Natural killer cell (primary cell): Measurements from ENCODE around the gene GLT1D1. TPM values are rescaled to one million over a fixed set of nuclear protein-coding genes. Genes with fewer than 3 reads are reported as not detected.

Source experiments
- ATAC-seq, 3 donors: fragments of 150-1000 bp in 2 of 3; fragments of 200-7000 bp in 1 of 3; cut with Tn5 transposase; 1 replicate in 1 of 3; 2 replicates in 2 of 3; pipeline ENCODE4 v1.10.0; 2021; ENCODE audit warnings: mild to moderate bottlenecking in 2 of 3, moderate library complexity in 2 of 3
- DNase-seq, 2 donors: peaks; one replicate each; pipeline versions ENCODE4 v3.0.0 to v3.0.0-alpha.2; 2013 to 2021; ENCODE audit warnings: mixed read lengths in 1 of 2
- H3K27ac ChIP-seq: one replicate; pipeline ENCODE4 v1.5.1; 2013; ENCODE audit warnings: mild to moderate bottlenecking, low read length
- H3K27me3 ChIP-seq: one replicate; pipeline ENCODE4 v1.6.1; 2013; ENCODE audit warnings: low read length; ENCODE audit not compliant: control insufficient read depth, insufficient read depth
- H3K36me3 ChIP-seq: one replicate; pipeline ENCODE4 v1.6.1; 2013; ENCODE audit warnings: low read length; ENCODE audit not compliant: control insufficient read depth, insufficient read depth
- H3K4me1 ChIP-seq: one replicate; pipeline ENCODE4 v1.6.1; 2013; ENCODE audit warnings: low read length; ENCODE audit not compliant: control insufficient read depth, insufficient read depth
- H3K4me3 ChIP-seq: one replicate; pipeline ENCODE4 v1.5.1; 2013; ENCODE audit warnings: low read length
- H3K9me3 ChIP-seq: one replicate; pipeline ENCODE4 v1.6.1; 2013; ENCODE audit warnings: low read length; ENCODE audit not compliant: control insufficient read depth, insufficient read depth
- H3K27ac Mint-ChIP-seq, 2 donors: one replicate each; pipeline ENCODE4 v1.8.0; 2022; ENCODE audit warnings: mild to moderate bottlenecking in 2 of 2, mixed read lengths in 2 of 2, moderate library complexity in 1 of 2
- H3K27me3 Mint-ChIP-seq, 2 donors: one replicate each; pipeline ENCODE4 v1.8.0; 2022; ENCODE audit warnings: low read depth in 2 of 2, mixed read lengths in 2 of 2
- H3K36me3 Mint-ChIP-seq: one replicate; pipeline ENCODE4 v1.8.0; 2022; ENCODE audit warnings: mixed read lengths
- H3K4me1 Mint-ChIP-seq, 2 donors: one replicate each; pipeline ENCODE4 v1.8.0; 2022; ENCODE audit warnings: mixed read lengths in 2 of 2
- H3K4me3 Mint-ChIP-seq: one replicate; pipeline ENCODE4 v1.8.0; 2022; ENCODE audit warnings: mild to moderate bottlenecking, moderate library complexity, mixed read lengths
- H3K9me3 Mint-ChIP-seq, 2 donors: one replicate each; pipeline ENCODE4 v1.8.0; 2022; ENCODE audit warnings: mixed read lengths in 2 of 2
- WGBS: methylation state at CpG from one replicate; pipeline ENCODE4 v1.1.7; 2013; ENCODE audit warnings: missing lambda C conversion rate; ENCODE audit not compliant: insufficient coverage; 5-methylcytosine and 5-hydroxymethylcytosine counted together
- intact Hi-C: fragments of 100-400 bp; cut with micrococcal nuclease; formaldehyde crosslinking; loops from one replicate; pipeline ENCODE4 v1.14.2; 2022
- total RNA-seq, 4 donors: library from RNA; stranded (reverse); fragments of 120-200 nt in 1 of 4; gene quantifications; one replicate each; pipeline versions ENCODE4 v1.2.3 to v1.2.4, GENCODE V29; 2013 to 2022
- TF ChIP-seq, protein P1 (sequence below): fragments of 200-600 bp; IDR thresholded peaks from one replicate; pipeline ENCODE4 v1.8.0; 2022; ENCODE audit warnings: antibody characterized with exemption

GLT1D1 gene
- total RNA-seq, 3 donors from 2014 or later (not counting 1 experiment from before 2014, with no cell fraction given) = 0.33 to 3.2 (median 2.6) TPM

DNA sequence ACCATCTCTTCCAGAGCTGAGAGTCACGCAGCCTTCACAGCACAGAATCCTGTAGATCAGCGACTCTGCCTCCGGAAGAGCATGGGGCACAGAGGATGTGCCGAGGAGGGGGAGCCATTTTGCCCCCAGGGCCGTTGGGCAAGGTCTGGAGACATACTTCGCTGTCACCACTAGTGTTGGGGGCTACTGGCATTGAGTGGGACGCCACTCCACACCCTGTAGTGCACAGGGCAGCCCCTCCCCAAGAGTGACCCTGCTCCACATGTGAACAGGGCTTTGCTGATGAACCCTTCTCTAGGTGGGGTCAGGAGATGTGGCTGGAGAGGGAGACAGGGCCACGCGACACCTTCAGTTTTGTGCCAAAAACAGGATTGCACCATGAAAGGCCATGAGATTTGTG, 6.0 kb downstream of the GLT1D1 start:
- H3K27ac Mint-ChIP-seq = no peak overlapping the region
- H3K9me3 Mint-ChIP-seq = no peaks in the 10 kb centered on the region
- no peak overlapping the region for H3K4me3 Mint-ChIP-seq
- Histone ChIP-seq H3K36me3 (no peaks in the 10 kb centered on the region), H3K4me1 (no peaks in the 10 kb centered on the region), H3K27ac (no peak overlapping the region), H3K4me3 (no peak overlapping the region), H3K9me3 (no peaks in the 10 kb centered on the region), H3K27me3 (peaks cover 4% of the 10 kb centered on the region)
- H3K4me1 Mint-ChIP-seq = peaks cover 0 to 8% of the 10 kb centered on the region in 2 donors
- DNase-seq = no peak
- intact Hi-C loops = no loop called here
- H3K27me3 Mint-ChIP-seq = peaks cover 16 to 23% of the 10 kb centered on the region in 2 donors
- WGBS = 94% methylated on average over 9 of the region's 9 CpGs
- H3K36me3 Mint-ChIP-seq = no peaks in the 10 kb centered on the region
- TF ChIP-seq, protein P1, sequence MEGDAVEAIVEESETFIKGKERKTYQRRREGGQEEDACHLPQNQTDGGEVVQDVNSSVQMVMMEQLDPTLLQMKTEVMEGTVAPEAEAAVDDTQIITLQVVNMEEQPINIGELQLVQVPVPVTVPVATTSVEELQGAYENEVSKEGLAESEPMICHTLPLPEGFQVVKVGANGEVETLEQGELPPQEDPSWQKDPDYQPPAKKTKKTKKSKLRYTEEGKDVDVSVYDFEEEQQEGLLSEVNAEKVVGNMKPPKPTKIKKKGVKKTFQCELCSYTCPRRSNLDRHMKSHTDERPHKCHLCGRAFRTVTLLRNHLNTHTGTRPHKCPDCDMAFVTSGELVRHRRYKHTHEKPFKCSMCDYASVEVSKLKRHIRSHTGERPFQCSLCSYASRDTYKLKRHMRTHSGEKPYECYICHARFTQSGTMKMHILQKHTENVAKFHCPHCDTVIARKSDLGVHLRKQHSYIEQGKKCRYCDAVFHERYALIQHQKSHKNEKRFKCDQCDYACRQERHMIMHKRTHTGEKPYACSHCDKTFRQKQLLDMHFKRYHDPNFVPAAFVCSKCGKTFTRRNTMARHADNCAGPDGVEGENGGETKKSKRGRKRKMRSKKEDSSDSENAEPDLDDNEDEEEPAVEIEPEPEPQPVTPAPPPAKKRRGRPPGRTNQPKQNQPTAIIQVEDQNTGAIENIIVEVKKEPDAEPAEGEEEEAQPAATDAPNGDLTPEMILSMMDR = no peak
- no peak for ATAC-seq

DNA sequence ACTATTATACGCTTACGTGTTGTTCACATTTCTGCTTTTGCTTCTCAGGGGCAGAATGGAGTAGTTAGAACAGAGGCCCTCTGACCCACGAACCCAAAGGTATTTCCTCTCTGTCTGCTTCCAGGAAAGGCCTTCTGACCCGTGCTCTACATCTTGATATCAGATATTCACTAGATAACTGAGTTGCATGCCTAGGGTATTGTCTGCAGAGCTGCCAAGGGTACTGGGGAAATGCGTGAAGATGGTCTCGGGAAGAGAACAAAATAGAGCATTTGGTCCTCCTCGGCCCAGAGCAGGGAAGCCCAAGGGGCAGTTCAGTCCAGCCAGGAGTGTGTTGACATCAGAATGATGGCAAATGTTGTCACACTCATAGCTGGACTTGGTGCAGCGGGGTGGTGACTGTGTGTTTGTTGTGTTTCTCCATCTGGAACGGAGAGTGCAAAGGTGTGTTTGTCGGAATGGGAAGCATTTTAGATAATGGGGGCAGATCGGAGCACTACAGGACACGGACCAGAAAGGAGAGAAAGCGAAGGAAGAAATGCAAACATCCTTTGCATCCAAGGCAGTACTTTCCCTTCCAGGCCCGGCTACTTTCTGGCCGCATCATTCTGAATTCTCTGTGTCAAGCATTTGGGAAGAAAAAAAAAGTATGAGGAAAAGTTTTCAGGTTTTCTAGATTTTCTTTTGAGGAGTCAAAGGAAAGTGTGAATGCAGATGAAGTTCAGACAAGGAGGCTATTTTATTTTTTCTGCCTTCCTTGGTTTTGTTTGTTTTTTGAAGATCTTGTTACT, 8.1 kb downstream of the GLT1D1 start:
- Histone ChIP-seq H3K27ac (no peak overlapping the region), H3K27me3 (no peaks in the 10 kb centered on the region), H3K36me3 (no peaks in the 10 kb centered on the region), H3K9me3 (no peaks in the 10 kb centered on the region), H3K4me3 (no peak overlapping the region), H3K4me1 (no peaks in the 10 kb centered on the region)
- H3K36me3 Mint-ChIP-seq = no peaks in the 10 kb centered on the region
- intact Hi-C loops = no loop called here
- peaks cover 0 to 8% of the 10 kb centered on the region in 2 donors for H3K4me1 Mint-ChIP-seq
- H3K9me3 Mint-ChIP-seq = no peaks in the 10 kb centered on the region
- no peak overlapping the region for H3K27ac Mint-ChIP-seq
- WGBS = 83% methylated on average over 15 of the region's 15 CpGs
- ATAC-seq (no peak), DNase-seq (no peak)
- peaks cover 4 to 11% of the 10 kb centered on the region in 2 donors for H3K27me3 Mint-ChIP-seq
- H3K4me3 Mint-ChIP-seq = no peak overlapping the region
- TF ChIP-seq, protein P1 = no peak

DNA sequence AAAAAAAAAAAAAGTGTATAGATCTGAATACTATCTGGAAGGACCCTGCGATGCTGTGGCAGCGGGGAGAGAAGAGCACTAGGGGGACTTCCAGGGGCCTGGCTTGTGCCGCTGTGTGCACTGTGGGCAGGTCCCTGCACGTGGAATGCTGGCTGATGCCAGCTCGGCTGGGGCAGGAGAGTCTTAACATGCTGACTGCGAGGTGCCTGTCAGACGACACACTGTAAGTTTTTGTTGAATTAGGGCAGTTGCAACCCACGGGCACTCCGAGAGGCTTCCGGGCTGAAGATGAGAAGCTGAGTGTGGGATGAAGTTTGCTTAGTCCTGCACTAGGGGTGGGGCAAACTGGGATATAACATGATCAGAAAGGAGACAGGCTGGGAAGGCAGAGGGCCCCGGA, 10.7 kb downstream of the GLT1D1 start:
- Histone ChIP-seq H3K4me3 (no peak overlapping the region), H3K36me3 (no peaks in the 10 kb centered on the region), H3K27me3 (no peaks in the 10 kb centered on the region), H3K27ac (no peak overlapping the region), H3K4me1 (no peaks in the 10 kb centered on the region), H3K9me3 (no peaks in the 10 kb centered on the region)
- ATAC-seq (no peak), DNase-seq (no peak)
- TF ChIP-seq, protein P1 = no peak
- Mint-ChIP-seq H3K4me3 (no peak overlapping the region), H3K36me3 (no peaks in the 10 kb centered on the region), H3K9me3 (no peaks in the 10 kb centered on the region), H3K4me1 (peaks cover 0 to 8% of the 10 kb centered on the region in 2 donors), H3K27ac (peak overlapping the region in 1 of 2 donors; percentile 53), H3K27me3 (peaks cover 2 to 3% of the 10 kb centered on the region in 2 donors)
- 89% methylated on average over 11 of the region's 11 CpGs for WGBS
- intact Hi-C loops = no loop called here
